Neural crest cell (in vitro differentiated cells): ENCODE measurements around the gene COL23A1. TPM values are rescaled to one million over a fixed set of nuclear protein-coding genes. Genes with fewer than 3 reads are reported as not detected.
A peak's percentile ranks its signal among the peaks of the same experiment; 100 is the strongest.

Experiments used
- DNase-seq: peaks from one replicate; pipeline ENCODE4 v3.0.0; 2021; ENCODE audit warnings: low read depth, mixed read lengths, low spot score
- H3K27ac Mint-ChIP-seq: one replicate; pipeline ENCODE4 v1.8.0; 2021; ENCODE audit warnings: mild to moderate bottlenecking, mixed read lengths; ENCODE audit not compliant: unreplicated experiment
- H3K27me3 Mint-ChIP-seq: 2 replicates; pipeline ENCODE4 v1.8.0; 2021; ENCODE audit warnings: low read depth, mild to moderate bottlenecking, mixed read lengths
- H3K36me3 Mint-ChIP-seq: 2 replicates; pipeline ENCODE4 v1.8.0; 2021; ENCODE audit warnings: low read depth, mild to moderate bottlenecking, mixed read lengths
- H3K4me1 Mint-ChIP-seq: 2 replicates; pipeline ENCODE4 v1.8.0; 2021; ENCODE audit warnings: mixed read lengths
- H3K4me3 Mint-ChIP-seq: one replicate; pipeline ENCODE4 v1.8.0; 2021; ENCODE audit warnings: mild to moderate bottlenecking, mixed read lengths
- H3K9me3 Mint-ChIP-seq: 2 replicates; pipeline ENCODE4 v1.8.0; 2021; ENCODE audit warnings: mixed read lengths
- total RNA-seq: library from RNA; stranded (reverse); gene quantifications from 2 replicates; pipeline ENCODE4 v1.2.1, GENCODE V29; 2021
- TF ChIP-seq, protein P1 (sequence below): fragments of 200-600 bp; sonication (generic); conservative IDR thresholded peaks from 2 replicates; pipeline ENCODE4 v1.5.0; 2021; ENCODE audit warnings: antibody characterized with exemption, mild to moderate bottlenecking

COL23A1 gene
- total RNA-seq, 1 donor from 2014 or later, result 33.7 TPM

- Mint-ChIP-seq H3K4me1 (no peaks in the 10 kb centered on the region), H3K4me3 (no peak overlapping the region), H3K27ac (peak overlapping the region; percentile 71), H3K27me3 (no peaks in the 10 kb centered on the region), H3K9me3 (no peaks in the 10 kb centered on the region), H3K36me3 (no peaks in the 10 kb centered on the region)
- TF ChIP-seq, protein P1, sequence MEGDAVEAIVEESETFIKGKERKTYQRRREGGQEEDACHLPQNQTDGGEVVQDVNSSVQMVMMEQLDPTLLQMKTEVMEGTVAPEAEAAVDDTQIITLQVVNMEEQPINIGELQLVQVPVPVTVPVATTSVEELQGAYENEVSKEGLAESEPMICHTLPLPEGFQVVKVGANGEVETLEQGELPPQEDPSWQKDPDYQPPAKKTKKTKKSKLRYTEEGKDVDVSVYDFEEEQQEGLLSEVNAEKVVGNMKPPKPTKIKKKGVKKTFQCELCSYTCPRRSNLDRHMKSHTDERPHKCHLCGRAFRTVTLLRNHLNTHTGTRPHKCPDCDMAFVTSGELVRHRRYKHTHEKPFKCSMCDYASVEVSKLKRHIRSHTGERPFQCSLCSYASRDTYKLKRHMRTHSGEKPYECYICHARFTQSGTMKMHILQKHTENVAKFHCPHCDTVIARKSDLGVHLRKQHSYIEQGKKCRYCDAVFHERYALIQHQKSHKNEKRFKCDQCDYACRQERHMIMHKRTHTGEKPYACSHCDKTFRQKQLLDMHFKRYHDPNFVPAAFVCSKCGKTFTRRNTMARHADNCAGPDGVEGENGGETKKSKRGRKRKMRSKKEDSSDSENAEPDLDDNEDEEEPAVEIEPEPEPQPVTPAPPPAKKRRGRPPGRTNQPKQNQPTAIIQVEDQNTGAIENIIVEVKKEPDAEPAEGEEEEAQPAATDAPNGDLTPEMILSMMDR, result no peak
- DNase-seq, result no peak
Observed at GRCh38 chr5:178252258-178252657, 337.9 kb downstream of the COL23A1 start.

DNA sequence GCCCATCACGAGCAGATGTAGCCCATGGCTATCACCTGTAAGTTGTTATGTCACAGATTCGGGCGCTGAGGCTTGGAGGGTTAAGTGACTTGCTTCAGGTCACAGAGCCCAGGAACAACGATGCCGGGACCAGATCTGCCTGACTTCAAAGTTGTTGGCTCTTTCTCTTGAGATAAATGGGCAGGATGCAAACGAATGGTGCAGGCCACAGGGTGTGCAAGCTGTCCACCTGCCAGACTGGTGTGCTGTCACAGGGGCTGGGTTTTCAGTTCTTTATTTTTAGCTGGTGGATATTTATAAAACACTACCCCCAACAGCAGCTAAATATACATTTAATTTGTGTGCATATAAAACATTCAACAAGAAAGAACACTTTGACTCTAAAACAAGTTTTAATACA lies 339.9 kb downstream of the COL23A1 start:
- DNase-seq, result no peak
- no peaks in the 10 kb centered on the region for H3K9me3 Mint-ChIP-seq
- H3K36me3 Mint-ChIP-seq, result no peaks in the 10 kb centered on the region
- no peak overlapping the region for H3K27ac Mint-ChIP-seq
- TF ChIP-seq, protein P1, result no peak
- no peaks in the 10 kb centered on the region for H3K27me3 Mint-ChIP-seq
- H3K4me1 Mint-ChIP-seq, result no peaks in the 10 kb centered on the region
- no peak overlapping the region for H3K4me3 Mint-ChIP-seq

GRCh38 chr5:178249191-178249989 lies 340.8 kb downstream of the COL23A1 start:
- H3K27me3 Mint-ChIP-seq, result no peaks in the 10 kb centered on the region
- DNase-seq, result no peak
- no peaks in the 10 kb centered on the region for H3K9me3 Mint-ChIP-seq
- H3K4me1 Mint-ChIP-seq, result no peaks in the 10 kb centered on the region
- no peaks in the 10 kb centered on the region for H3K36me3 Mint-ChIP-seq
- no peak overlapping the region for H3K4me3 Mint-ChIP-seq
- TF ChIP-seq, protein P1, result no peak
- H3K27ac Mint-ChIP-seq, result peak overlapping the region; percentile 78

- no peaks in the 10 kb centered on the region for H3K9me3 Mint-ChIP-seq
- no peaks in the 10 kb centered on the region for H3K4me1 Mint-ChIP-seq
- H3K27ac Mint-ChIP-seq, result no peak overlapping the region
- no peaks in the 10 kb centered on the region for H3K27me3 Mint-ChIP-seq
- TF ChIP-seq, protein P1, result no peak
- H3K36me3 Mint-ChIP-seq, result no peaks in the 10 kb centered on the region
- DNase-seq, result no peak
- no peak overlapping the region for H3K4me3 Mint-ChIP-seq
Observed at GRCh38 chr5:178248750-178249149, 341.4 kb downstream of the COL23A1 start.

DNA sequence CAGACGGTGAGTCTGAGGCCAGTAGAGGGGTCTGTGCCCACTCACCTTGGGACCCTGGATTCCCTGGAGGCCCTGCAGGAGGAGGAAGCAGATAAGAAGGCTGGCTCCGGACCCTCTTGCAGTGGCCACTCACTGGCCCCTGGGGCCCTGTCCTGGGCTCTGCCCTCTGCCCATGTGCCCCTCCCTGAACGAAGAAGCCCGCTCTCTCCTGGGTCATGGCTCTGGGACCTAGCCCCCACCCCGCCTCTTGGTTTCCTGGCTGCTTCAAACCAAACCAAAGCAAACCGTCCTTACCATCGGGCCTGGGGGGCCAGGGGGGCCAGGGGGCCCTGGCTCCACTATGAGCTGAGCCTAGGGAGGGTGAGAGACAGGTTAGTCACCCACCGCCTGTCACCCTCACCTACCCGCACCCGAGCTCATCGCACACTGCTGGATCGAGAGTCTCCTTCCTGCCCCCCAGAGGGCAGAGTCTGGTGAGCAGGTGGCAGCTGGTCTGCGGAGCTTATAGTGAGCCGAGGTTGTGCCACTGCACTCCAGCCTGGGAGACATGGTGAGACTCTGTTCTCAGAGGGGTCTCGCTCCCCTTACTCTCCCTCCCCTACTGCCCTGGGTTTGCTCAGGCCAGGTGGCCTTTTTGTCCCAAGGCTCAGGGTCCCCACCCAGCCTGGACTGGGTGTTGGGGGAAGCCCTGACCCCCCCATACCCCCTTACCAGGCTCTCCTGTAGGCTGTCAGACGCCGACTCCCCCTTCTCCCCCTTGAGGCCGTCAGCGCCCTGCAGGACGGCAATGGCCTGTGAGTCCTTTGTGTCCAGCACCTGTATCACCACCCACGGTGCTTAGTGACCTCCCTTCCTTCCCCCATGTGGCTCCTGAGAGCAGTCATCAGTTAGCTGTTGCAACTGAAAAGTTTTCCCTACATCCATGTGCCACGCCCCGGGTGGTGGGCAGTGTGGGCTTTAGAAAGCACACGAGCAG lies 342.4 kb downstream of the COL23A1 start:
- Mint-ChIP-seq H3K4me1 (no peaks in the 10 kb centered on the region), H3K27me3 (no peaks in the 10 kb centered on the region), H3K36me3 (no peaks in the 10 kb centered on the region), H3K27ac (no peak overlapping the region), H3K4me3 (no peak overlapping the region), H3K9me3 (no peaks in the 10 kb centered on the region)
- TF ChIP-seq, protein P1, result no peak
- no peak for DNase-seq
